ENCODE measurements around the gene RUNX1.

RUNX1 gene

GRCh38 chr21:35039595-35040289 is 9.4 kb downstream of the RUNX1 start:
- Histone ChIP-seq H4K12ac (ENCODE audit: low read depth, low read length) (no peak overlapping the region), H4K8ac (ENCODE audit: low read depth, low read length) (no peak overlapping the region)

GRCh38 chr21:35038772-35039319 is 10.3 kb downstream of the RUNX1 start:
- H3K4me3 ChIP-seq (ENCODE audit: low read depth, low read length), result no peak overlapping the region
- H3K36me3 ChIP-seq (ENCODE audit: control insufficient read depth in 1 of 2, insufficient read depth in 2 of 2, low read length in 2 of 2), result no peaks in the 10 kb centered on the region
- H3K27me3 ChIP-seq (ENCODE audit: insufficient read depth, low read length), result no peaks in the 10 kb centered on the region
- H2BK120ac ChIP-seq (ENCODE audit: insufficient read depth, low read length, poor library complexity), result no peak overlapping the region
- no peak overlapping the region for H3K14ac ChIP-seq (ENCODE audit: low read length)
- H3K79me2 ChIP-seq (ENCODE audit: control insufficient read depth, insufficient read depth, low read length, poor library complexity), result no peaks in the 10 kb centered on the region
- H2BK12ac ChIP-seq (ENCODE audit: low read length), result no peak overlapping the region
- no peaks in the 10 kb centered on the region for H3K79me1 ChIP-seq (ENCODE audit: low read length)
- peaks cover 2% of the 10 kb centered on the region for H3K9me3 ChIP-seq (ENCODE audit: insufficient read depth, low read depth, low read length)
- H3K4me2 ChIP-seq (ENCODE audit: low read length), result no peak overlapping the region
- H2AK5ac ChIP-seq (ENCODE audit: low read length), result no peak overlapping the region
- no peak overlapping the region for H2AFZ ChIP-seq (ENCODE audit: insufficient read depth, low read length, poor library complexity)
- H3K18ac ChIP-seq (ENCODE audit: low read length), result no peak overlapping the region
- H3K23ac ChIP-seq (ENCODE audit: low read length), result no peak overlapping the region
- H3K9ac ChIP-seq (ENCODE audit: low read length), result no peak overlapping the region
- no peak overlapping the region for H2BK5ac ChIP-seq (ENCODE audit: low read depth, low read length, poor library complexity)
- DNase-seq, result no peak
- no peak overlapping the region for H3K27ac ChIP-seq (ENCODE audit: low read depth, low read length)
- H4K8ac ChIP-seq (ENCODE audit: low read depth, low read length), result no peak overlapping the region
- peaks cover 0 to 2% of the 10 kb centered on the region in 2 experiments for H3K4me1 ChIP-seq (ENCODE audit: control insufficient read depth in 1 of 2, insufficient read depth in 2 of 2, low read length in 2 of 2)
- WGBS (ENCODE audit: extremely low coverage, insufficient coverage, insufficient read length), result no CpG with 5 or more reads among the region's 5 CpGs
- no peak overlapping the region for H3K4ac ChIP-seq (ENCODE audit: low read depth, low read length)
- H4K12ac ChIP-seq (ENCODE audit: low read depth, low read length), result no peak overlapping the region
- H4K91ac ChIP-seq (ENCODE audit: low read depth, low read length), result no peak overlapping the region

More at GRCh38 chr21:35039595-35040289, 9.4 kb downstream of the RUNX1 start:
- H3K9ac ChIP-seq (ENCODE audit: low read length), result no peak overlapping the region
- no peak overlapping the region for H3K4me2 ChIP-seq (ENCODE audit: low read length)
- H3K27ac ChIP-seq (ENCODE audit: low read depth, low read length), result no peak overlapping the region
- peaks cover 2% of the 10 kb centered on the region for H3K9me3 ChIP-seq (ENCODE audit: insufficient read depth, low read depth, low read length)
- H4K91ac ChIP-seq (ENCODE audit: low read depth, low read length), result no peak overlapping the region
- H3K23ac ChIP-seq (ENCODE audit: low read length), result no peak overlapping the region
- H3K4me3 ChIP-seq (ENCODE audit: low read depth, low read length), result no peak overlapping the region
- H2BK12ac ChIP-seq (ENCODE audit: low read length), result no peak overlapping the region
- H3K18ac ChIP-seq (ENCODE audit: low read length), result no peak overlapping the region
- WGBS (ENCODE audit: extremely low coverage, insufficient coverage, insufficient read length), result no CpG with 5 or more reads among the region's 3 CpGs
- H2BK5ac ChIP-seq (ENCODE audit: low read depth, low read length, poor library complexity), result no peak overlapping the region
- no peak overlapping the region for H3K14ac ChIP-seq (ENCODE audit: low read length)
- H3K79me2 ChIP-seq (ENCODE audit: control insufficient read depth, insufficient read depth, low read length, poor library complexity), result no peaks in the 10 kb centered on the region
- H2AK5ac ChIP-seq (ENCODE audit: low read length), result no peak overlapping the region
- no peaks in the 10 kb centered on the region for H3K36me3 ChIP-seq (ENCODE audit: control insufficient read depth in 1 of 2, insufficient read depth in 2 of 2, low read length in 2 of 2)
- no peak for DNase-seq
- H3K79me1 ChIP-seq (ENCODE audit: low read length), result no peaks in the 10 kb centered on the region
- no peak overlapping the region for H3K4ac ChIP-seq (ENCODE audit: low read depth, low read length)
- no peak overlapping the region for H2AFZ ChIP-seq (ENCODE audit: insufficient read depth, low read length, poor library complexity)
- H3K4me1 ChIP-seq (ENCODE audit: control insufficient read depth in 1 of 2, insufficient read depth in 2 of 2, low read length in 2 of 2), result peaks cover 3 to 5% of the 10 kb centered on the region in 2 experiments
- no peaks in the 10 kb centered on the region for H3K27me3 ChIP-seq (ENCODE audit: insufficient read depth, low read length)
- H2BK120ac ChIP-seq (ENCODE audit: insufficient read depth, low read length, poor library complexity), result no peak overlapping the region

GRCh38 chr21:35037384-35037765 is 11.7 kb downstream of the RUNX1 start:
- no peak overlapping the region for H4K12ac ChIP-seq (ENCODE audit: low read depth, low read length)
- H3K9me3 ChIP-seq (ENCODE audit: insufficient read depth, low read depth, low read length), result peaks cover 2% of the 10 kb centered on the region
- no CpG with 5 or more reads among the region's 7 CpGs for WGBS (ENCODE audit: extremely low coverage, insufficient coverage, insufficient read length)
- no peak for DNase-seq
- H3K27me3 ChIP-seq (ENCODE audit: insufficient read depth, low read length), result no peaks in the 10 kb centered on the region
- no peak overlapping the region for H3K18ac ChIP-seq (ENCODE audit: low read length)
- no peak overlapping the region for H3K23ac ChIP-seq (ENCODE audit: low read length)
- H3K4me3 ChIP-seq (ENCODE audit: low read depth, low read length), result no peak overlapping the region
- no peak overlapping the region for H3K4ac ChIP-seq (ENCODE audit: low read depth, low read length)
- no peak overlapping the region for H2BK12ac ChIP-seq (ENCODE audit: low read length)
- H3K4me2 ChIP-seq (ENCODE audit: low read length), result no peak overlapping the region
- H3K79me2 ChIP-seq (ENCODE audit: control insufficient read depth, insufficient read depth, low read length, poor library complexity), result no peaks in the 10 kb centered on the region
- H2AFZ ChIP-seq (ENCODE audit: insufficient read depth, low read length, poor library complexity), result no peak overlapping the region
- no peaks in the 10 kb centered on the region for H3K36me3 ChIP-seq (ENCODE audit: control insufficient read depth in 1 of 2, insufficient read depth in 2 of 2, low read length in 2 of 2)
- no peak overlapping the region for H3K14ac ChIP-seq (ENCODE audit: low read length)
- no peak overlapping the region for H2BK5ac ChIP-seq (ENCODE audit: low read depth, low read length, poor library complexity)
- H4K91ac ChIP-seq (ENCODE audit: low read depth, low read length), result no peak overlapping the region
- no peak overlapping the region for H4K8ac ChIP-seq (ENCODE audit: low read depth, low read length)
- H3K4me1 ChIP-seq (ENCODE audit: control insufficient read depth in 1 of 2, insufficient read depth in 2 of 2, low read length in 2 of 2), result no peaks in the 10 kb centered on the region
- no peak overlapping the region for H2BK120ac ChIP-seq (ENCODE audit: insufficient read depth, low read length, poor library complexity)
- H3K9ac ChIP-seq (ENCODE audit: low read length), result no peak overlapping the region
- no peak overlapping the region for H2AK5ac ChIP-seq (ENCODE audit: low read length)
- no peak overlapping the region for H3K27ac ChIP-seq (ENCODE audit: low read depth, low read length)
- H3K79me1 ChIP-seq (ENCODE audit: low read length), result no peaks in the 10 kb centered on the region

GRCh38 chr21:35036465-35037383 is 12.4 kb downstream of the RUNX1 start:
- DNase-seq, result no peak
- H3K18ac ChIP-seq (ENCODE audit: low read length), result no peak overlapping the region
- WGBS (ENCODE audit: extremely low coverage, insufficient coverage, insufficient read length), result no CpG with 5 or more reads among the region's 11 CpGs
- peaks cover 2% of the 10 kb centered on the region for H3K9me3 ChIP-seq (ENCODE audit: insufficient read depth, low read depth, low read length)
- H3K4ac ChIP-seq (ENCODE audit: low read depth, low read length), result no peak overlapping the region
- no peak overlapping the region for H2BK5ac ChIP-seq (ENCODE audit: low read depth, low read length, poor library complexity)
- no peaks in the 10 kb centered on the region for H3K79me2 ChIP-seq (ENCODE audit: control insufficient read depth, insufficient read depth, low read length, poor library complexity)
- no peak overlapping the region for H3K4me3 ChIP-seq (ENCODE audit: low read depth, low read length)
- H3K14ac ChIP-seq (ENCODE audit: low read length), result no peak overlapping the region
- H3K23ac ChIP-seq (ENCODE audit: low read length), result no peak overlapping the region
- no peak overlapping the region for H3K27ac ChIP-seq (ENCODE audit: low read depth, low read length)
- no peak overlapping the region for H2AFZ ChIP-seq (ENCODE audit: insufficient read depth, low read length, poor library complexity)
- H3K4me1 ChIP-seq (ENCODE audit: control insufficient read depth in 1 of 2, insufficient read depth in 2 of 2, low read length in 2 of 2), result no peaks in the 10 kb centered on the region
- H4K12ac ChIP-seq (ENCODE audit: low read depth, low read length), result no peak overlapping the region
- no peak overlapping the region for H2BK120ac ChIP-seq (ENCODE audit: insufficient read depth, low read length, poor library complexity)
- no peaks in the 10 kb centered on the region for H3K79me1 ChIP-seq (ENCODE audit: low read length)
- H3K4me2 ChIP-seq (ENCODE audit: low read length), result no peak overlapping the region
- H2BK12ac ChIP-seq (ENCODE audit: low read length), result no peak overlapping the region
- H4K8ac ChIP-seq (ENCODE audit: low read depth, low read length), result no peak overlapping the region
- H2AK5ac ChIP-seq (ENCODE audit: low read length), result no peak overlapping the region
- H3K27me3 ChIP-seq (ENCODE audit: insufficient read depth, low read length), result no peaks in the 10 kb centered on the region
- H4K91ac ChIP-seq (ENCODE audit: low read depth, low read length), result no peak overlapping the region
- H3K9ac ChIP-seq (ENCODE audit: low read length), result no peak overlapping the region
- no peaks in the 10 kb centered on the region for H3K36me3 ChIP-seq (ENCODE audit: control insufficient read depth in 1 of 2, insufficient read depth in 2 of 2, low read length in 2 of 2)
